GM18507 (cell line): ENCODE data around the gene DERL2.
A peak's percentile ranks its signal among the peaks of the same experiment; 100 is the strongest.
"Not testable (repeated sequence)": the region's sequence is repeated elsewhere in the genome, so short reads cannot be mapped to it uniquely, and the experiment has no call there.

Source experiments
- DNase-seq: peaks from one replicate; pipeline ENCODE4 v3.0.0; 2011; ENCODE audit warnings: low read depth; ENCODE audit not compliant: insufficient read length; ENCODE audit errors: extremely low spot score
- FAIRE-seq: peaks from 2 replicates; lab custom pipeline; 2011; peaks lifted over from hg19 to GRCh38; lab: Jason Lieb, UNC

DERL2 gene

GRCh38 chr17:5444209-5444608, 41.8 kb downstream of the DERL2 start:
- DNase-seq (no peak), FAIRE-seq (no peak)

- no peak for DNase-seq
- FAIRE-seq = no peak
Observed at GRCh38 chr17:5443728-5444127, 42.2 kb downstream of the DERL2 start.

DNA sequence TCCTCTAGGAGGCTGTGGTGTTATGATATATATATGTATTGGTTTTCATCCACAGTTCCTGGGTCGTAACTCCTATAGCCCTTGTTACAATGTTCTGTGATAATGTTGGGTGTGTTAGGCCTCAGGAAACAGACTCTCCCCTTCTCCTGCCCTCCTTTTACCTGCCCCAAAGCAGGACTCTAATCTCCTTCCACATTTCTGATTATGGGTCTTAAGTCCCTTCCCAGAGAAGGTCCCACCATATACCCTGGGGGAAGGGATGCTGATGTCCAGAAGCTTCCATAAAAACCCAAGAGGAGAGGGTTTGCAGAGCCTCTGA, 46.6 kb downstream of the DERL2 start:
- DNase-seq (no peak), FAIRE-seq (no peak)

- FAIRE-seq = peak; percentile 97
- DNase-seq = peak; percentile 89
Observed at GRCh38 chr17:5438716-5439445, 47.1 kb downstream of the DERL2 start, which contains the start of gene C1QBP. Gene C1QBP, minus strand, starts transcription at chr17:5439155. Its CDS starts 82 bp downstream, at chr17:5439073.

DNA sequence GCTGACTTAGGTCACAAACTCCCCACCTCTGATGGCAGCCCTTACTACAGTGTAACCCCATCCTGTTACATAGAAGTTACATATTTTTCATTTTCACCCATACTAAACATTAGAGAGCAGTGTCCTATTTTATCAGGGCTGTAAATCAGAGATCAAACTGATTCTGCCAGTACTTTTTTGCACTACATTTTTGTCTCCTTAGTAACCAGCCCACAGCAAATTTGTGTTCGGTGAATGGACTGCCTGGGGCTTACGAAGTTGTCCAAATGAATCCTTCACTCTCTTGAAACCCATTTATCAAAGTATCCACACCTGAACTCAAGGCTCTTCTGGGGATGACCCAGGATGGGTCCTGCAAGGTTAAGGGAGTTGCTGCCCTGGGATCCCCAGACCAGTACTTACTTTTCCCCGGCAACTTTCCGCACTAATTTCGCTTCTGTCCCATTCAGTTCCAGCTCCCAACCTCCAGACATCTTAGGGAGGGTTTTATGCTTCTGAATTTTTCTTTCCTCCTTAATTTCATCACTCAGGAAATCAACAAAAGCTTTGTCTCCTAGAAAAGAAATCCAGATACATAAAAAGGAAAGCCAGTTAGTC, 48.2 kb downstream of the DERL2 start:
- DNase-seq = no peak
- FAIRE-seq = peak; percentile 35

GRCh38 chr17:5435781-5436315, 50.1 kb downstream of the DERL2 start:
- not testable (repeated sequence) for FAIRE-seq, DNase-seq

DNA sequence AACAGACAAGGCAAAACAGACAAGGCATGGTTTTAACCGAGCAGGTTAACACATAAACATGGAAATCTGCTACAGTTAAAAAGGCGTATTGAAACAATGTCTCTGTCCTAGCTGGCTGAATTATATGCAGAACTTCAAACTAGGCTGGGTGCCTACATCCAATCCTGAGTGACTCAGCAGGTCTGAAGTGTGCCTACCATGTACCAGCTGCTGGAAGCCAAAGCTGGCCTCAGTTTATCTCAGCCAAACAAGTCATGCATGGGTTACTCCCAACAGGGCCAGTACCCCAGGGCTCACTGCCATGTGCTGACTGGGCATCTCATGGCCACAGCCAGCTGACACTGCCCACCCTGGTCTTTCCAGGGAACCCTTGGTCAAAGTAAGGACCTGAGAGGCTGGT, 51.0 kb downstream of the DERL2 start:
- DNase-seq (no peak), FAIRE-seq (no peak)

DNA sequence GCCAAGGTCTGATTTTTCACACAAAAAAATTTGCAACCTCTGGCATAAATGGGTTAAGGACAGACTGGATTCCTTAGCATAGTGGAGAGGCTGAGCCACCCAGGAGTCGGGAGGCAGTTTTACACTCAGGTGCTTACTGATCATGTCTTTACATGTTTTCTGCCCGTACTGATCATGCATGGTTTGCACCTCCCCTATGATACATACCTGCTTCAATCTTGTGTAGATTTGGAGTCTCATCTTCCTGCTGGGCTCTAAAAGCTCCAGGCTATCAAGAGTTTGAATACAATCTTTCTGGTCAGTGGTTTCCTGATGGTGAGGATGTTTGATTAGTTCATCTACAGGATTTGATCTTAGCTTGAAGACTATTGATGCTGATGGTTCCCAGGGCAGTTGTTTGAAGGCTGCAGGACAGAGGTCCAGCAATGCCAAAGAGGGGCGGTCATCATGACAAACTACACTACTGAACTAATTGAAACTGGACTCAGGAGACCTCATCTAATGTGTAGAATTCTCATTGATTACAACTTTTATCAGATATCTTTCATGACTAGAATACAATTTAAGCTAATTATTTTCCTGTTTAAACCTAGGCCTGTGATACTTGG, 53.9 kb downstream of the DERL2 start:
- FAIRE-seq (no peak), DNase-seq (no peak)

GRCh38 chr17:5431234-5431633, 54.7 kb downstream of the DERL2 start:
- not testable (repeated sequence) for DNase-seq, FAIRE-seq

DNA sequence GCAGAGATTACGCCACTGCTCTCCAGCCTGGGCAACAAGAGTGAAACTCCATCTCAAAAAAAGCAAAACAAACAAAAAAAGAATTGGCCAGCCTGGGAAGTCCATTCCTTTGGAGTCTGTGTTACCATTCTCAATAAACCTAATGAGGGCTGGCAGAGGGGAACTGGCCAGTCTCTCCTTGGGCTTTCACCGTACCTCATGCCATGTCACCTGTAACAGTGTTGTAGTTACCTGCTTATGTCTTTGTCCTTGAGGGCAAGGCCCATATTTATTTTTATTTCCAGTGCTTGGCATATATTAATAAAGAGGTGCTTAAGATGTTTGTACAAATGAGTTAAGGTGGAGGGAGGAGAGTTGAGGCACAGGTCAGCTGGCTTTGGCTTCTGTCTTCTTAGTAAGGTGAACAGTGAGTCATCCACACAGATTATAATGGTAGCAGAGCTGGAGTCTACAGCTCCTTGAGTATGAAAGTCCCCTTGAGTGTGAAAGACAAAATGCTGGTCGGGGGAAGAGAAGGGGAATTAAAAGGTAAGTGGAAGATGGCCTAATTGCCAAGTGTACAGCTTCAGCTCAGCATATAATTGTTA, 55.5 kb downstream of the DERL2 start:
- DNase-seq = no peak
- FAIRE-seq = no peak

DNA sequence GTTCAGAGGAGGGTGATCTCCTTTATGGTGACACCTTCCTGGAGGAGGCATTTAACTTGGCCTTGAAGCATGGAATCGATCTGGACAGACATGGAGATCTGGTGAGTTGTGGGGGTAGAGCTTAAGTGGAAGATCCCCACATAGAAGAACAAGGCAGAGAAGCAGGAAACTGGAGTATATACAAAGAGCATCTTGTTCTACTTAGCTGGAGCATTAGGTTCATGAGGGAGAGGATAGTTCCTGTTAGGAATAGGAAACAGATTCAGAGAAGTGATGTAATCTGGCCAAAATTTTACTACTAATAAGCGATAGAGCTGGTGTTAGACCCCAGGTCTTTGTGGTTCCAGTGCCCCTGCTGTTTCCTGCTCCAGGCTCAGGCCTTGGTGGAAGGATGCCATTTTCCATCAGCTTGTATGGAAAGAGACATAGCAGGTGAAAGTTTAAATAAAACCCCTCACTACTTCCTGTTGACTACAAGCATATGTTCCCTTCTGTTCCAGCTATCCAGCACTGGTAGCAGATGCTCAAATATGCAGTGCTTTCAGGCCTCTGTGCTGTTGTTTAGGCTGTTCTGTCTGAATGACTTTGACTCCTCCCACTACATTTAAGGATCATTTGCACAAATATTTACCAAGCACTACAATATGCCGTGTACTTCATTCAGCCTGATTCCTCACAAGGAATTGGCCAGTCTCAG, 56.6 kb downstream of the DERL2 start:
- FAIRE-seq (no peak), DNase-seq (no peak)

- FAIRE-seq (no peak), DNase-seq (no peak)
Observed at GRCh38 chr17:5425826-5426225, 60.2 kb downstream of the DERL2 start.

GRCh38 chr17:5424909-5425308, 61.1 kb downstream of the DERL2 start:
- no peak for FAIRE-seq
- DNase-seq = no peak

GRCh38 chr17:5422505-5422904, 63.5 kb downstream of the DERL2 start:
- FAIRE-seq (no peak), DNase-seq (no peak)
